GM18517 (cell line): ENCODE results near the gene DSG3.

Experiments
- ATAC-seq: cut with Tn5 transposase; IDR thresholded peaks from one replicate; pipeline ENCODE4 v1.9.1; 2021; ENCODE audit warnings: mild to moderate bottlenecking, moderate library complexity; ENCODE audit not compliant: unreplicated experiment

The DSG3 gene

DNA sequence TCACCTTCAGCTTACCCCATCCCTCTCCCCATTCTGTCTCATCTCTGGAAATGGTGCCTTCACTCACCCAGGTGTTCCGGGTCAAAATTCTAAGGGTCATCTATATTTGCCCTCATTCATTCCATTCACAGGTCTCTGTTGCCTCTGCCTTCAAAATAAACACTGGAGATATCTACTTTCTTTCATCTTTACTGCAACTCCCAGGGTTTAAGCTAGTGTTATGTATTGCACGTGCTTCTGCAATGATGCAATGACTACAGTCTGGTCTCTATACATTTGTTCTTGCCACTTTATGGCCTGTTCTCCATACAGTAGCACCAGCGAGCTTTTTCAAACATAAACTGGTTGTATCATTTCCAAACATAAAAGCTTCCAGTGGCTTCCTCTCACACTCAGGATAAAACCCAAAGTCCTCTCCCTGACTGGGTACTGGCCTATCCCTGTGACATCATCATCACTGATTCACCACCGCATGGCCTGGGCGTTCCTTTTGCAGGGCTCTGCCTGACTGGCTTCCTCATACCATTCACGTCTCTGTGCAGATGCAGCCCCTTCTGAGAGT, 64.7 kb downstream of the DSG3 start:
- ATAC-seq: no peak

DNA sequence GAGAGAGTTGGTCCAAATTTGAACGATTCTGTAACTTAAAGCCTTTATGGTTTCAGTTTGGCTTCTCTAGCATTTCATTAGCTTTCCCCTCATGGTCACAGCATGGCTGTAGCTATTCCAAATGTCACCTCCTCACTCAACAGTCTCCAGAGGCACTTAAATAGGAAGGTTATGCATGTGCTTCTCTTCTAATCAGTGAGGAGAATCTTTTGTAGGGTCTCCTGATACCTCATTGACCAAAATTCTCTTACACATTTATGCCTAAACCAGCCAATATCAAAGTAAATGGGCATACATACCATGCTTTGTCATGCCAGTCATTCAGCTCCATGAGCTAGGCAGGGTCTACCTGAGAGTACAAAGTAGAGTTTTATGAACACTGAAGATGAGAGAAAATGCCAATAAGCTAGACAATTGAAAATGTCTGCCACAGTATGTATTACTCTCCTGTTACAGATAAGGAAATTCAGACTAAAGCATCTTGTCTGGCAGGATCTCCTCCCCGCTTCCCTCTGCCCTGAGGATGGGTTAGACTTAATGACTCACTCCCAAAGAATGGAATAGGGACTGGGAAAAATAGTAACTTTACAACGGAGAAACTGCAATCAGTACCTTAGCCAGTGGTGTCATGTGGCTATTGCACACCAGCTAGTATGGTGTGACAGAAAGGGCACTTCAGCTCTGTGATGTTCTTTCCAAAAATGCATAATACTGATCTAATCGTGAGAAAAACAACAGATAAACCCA, 65.8 kb downstream of the DSG3 start:
- ATAC-seq: no peak

DNA sequence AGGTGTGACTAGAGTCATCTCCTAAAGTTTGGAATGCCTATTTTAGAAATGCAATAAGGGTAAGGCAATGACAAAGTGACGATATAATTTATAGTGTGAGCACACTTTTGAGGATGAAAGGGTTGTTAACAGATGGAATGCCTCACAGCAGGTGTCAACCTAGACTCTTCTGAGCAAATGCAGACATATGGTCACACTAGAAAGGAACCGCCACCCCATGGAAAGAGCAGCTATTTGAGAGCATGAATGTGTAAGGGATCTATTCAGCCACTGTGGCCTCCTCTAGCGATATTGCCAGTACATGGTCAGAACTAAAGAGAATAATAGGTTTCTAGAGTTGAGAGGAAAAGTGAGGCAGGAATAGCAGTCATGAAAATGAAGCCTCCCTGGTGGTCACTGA, 68.9 kb downstream of the DSG3 start:
- no peak for ATAC-seq

DNA sequence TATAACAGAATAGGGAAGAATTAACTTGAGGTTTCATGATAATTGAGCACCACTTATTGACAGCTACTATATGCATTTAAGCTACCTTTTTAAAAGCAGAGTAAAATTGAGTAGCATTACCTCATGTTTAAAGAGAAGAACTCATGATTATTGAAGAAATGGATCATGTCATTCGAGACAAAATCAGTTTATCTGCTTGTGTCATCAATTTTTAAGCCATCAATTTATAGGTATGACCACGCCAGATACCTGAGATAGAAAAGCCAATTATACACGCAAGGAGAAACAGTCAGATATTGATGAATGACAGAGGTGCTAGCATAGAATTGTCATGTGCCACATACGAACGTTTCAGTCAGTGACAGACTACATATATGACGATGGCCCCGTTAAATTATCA, 78.8 kb downstream of the DSG3 start:
- ATAC-seq: no peak
